HepG2 (cell line): ENCODE results near the gene MSI2. TPM values are rescaled to one million over a fixed set of nuclear protein-coding genes. Genes with fewer than 3 reads are reported as not detected.
A peak's percentile ranks its signal among the peaks of the same experiment; 100 is the strongest.

Experiments used
- ATAC-seq: fragments of 200-7000 bp; cut with Tn5 transposase; 3 replicates; pipeline ENCODE4 v1.9.1; 2020; ENCODE audit warnings: mild to moderate bottlenecking, moderate library complexity
- BruUV-seq: library from RNA; stranded (reverse); fragments of 400-500 nt; replicated peaks from 2 replicates; lab custom pipeline; 2021; lab: Mats Ljungman, UMichigan
- CTCF ChIA-PET: fragments of 300-600 bp; formaldehyde crosslinking; extraction: SDS; loops from one replicate; lab custom pipeline; 2021; ENCODE audit warnings: low total read pairs, inconsistent platforms, low intra/inter-chr PET ratio; lab: Yijun Ruan, JAX
- POLR2A ChIA-PET: fragments of 350-600 bp; sonication (Branson Sonifier 250); formaldehyde crosslinking; loops from one replicate; lab custom pipeline; 2020; ENCODE audit warnings: antibody characterized with exemption, inconsistent platforms; lab: Yijun Ruan, JAX
- DNase-seq: peaks from one replicate; pipeline ENCODE4 v3.0.0-alpha.2; 2015; ENCODE audit warnings: low spot score
- FAIRE-seq: peaks from 3 replicates; lab custom pipeline; 2011; peaks lifted over from hg19 to GRCh38; lab: Jason Lieb, UNC
- H2AFZ ChIP-seq: one replicate; pipeline ENCODE4 v1.6.1; 2011; ENCODE audit warnings: low read length, inconsistent platforms
- H3K27ac ChIP-seq: fragments of 300-600 bp; 3 replicates; pipeline ENCODE4 v1.8.0; 2011; ENCODE audit warnings: mixed run types, mild to moderate bottlenecking, mixed read lengths, low read length, inconsistent platforms; ENCODE audit not compliant: insufficient read depth; ENCODE audit errors: extremely low read length
- H3K27me3 ChIP-seq, 2 experiments: fragments of 200-600 bp in 1 of 2; 2 replicates in 1 of 2; 3 replicates in 1 of 2; pipeline versions ENCODE4 v1.6.0 to v1.8.0; 2011; ENCODE audit warnings: low read length in 2 of 2, mild to moderate bottlenecking in 2 of 2, moderate library complexity in 2 of 2, inconsistent platforms in 1 of 2; ENCODE audit not compliant: insufficient read depth in 2 of 2, control insufficient read depth in 1 of 2
- H3K36me3 ChIP-seq, 2 experiments: fragments of 200-600 bp in 1 of 2; replicated peaks in 1 of 2; 2 replicates in 1 of 2; 3 replicates in 1 of 2; pipeline versions ENCODE4 v1.5.1 to v1.8.0; 2011; ENCODE audit warnings: low read length in 2 of 2, inconsistent platforms in 1 of 2; ENCODE audit not compliant: insufficient read depth in 2 of 2, control insufficient read depth in 1 of 2
- H3K4me1 ChIP-seq: 2 replicates; pipeline ENCODE4 v1.5.1; 2012; ENCODE audit warnings: low read length, inconsistent platforms; ENCODE audit not compliant: insufficient read depth
- H3K4me2 ChIP-seq: 2 replicates; pipeline ENCODE4 v1.6.0; 2011; ENCODE audit warnings: low read depth, low read length, inconsistent platforms
- H3K4me3 ChIP-seq, 3 experiments: fragments of 200-600 bp in 1 of 3; sonication (generic), shearing (Covaris generic) in 1 of 3; replicated peaks in 1 of 3; 2 replicates each; pipeline ENCODE4 v1.5.1; 2011 to 2016; ENCODE audit warnings: low read length in 3 of 3, inconsistent platforms in 2 of 3, low read depth in 2 of 3, mild to moderate bottlenecking in 2 of 3, control low read depth in 1 of 3, mixed read lengths in 1 of 3; ENCODE audit not compliant: insufficient read depth in 1 of 3
- H3K79me2 ChIP-seq: one replicate; pipeline ENCODE4 v1.6.1; 2011; ENCODE audit warnings: low read length, inconsistent platforms; ENCODE audit not compliant: insufficient read depth
- H3K9ac ChIP-seq: 2 replicates; pipeline ENCODE4 v1.6.0; 2011; ENCODE audit warnings: mild to moderate bottlenecking, low read depth, low read length, inconsistent platforms; ENCODE audit not compliant: insufficient read depth
- H3K9me3 ChIP-seq: 2 replicates; pipeline ENCODE4 v1.5.1; 2012; ENCODE audit warnings: mild to moderate bottlenecking, low read length
- H4K20me1 ChIP-seq: 2 replicates; pipeline ENCODE4 v1.6.0; 2011; ENCODE audit warnings: inconsistent platforms, mild to moderate bottlenecking, low read length, moderate library complexity; ENCODE audit not compliant: insufficient read depth
- ATF3 ChIP-seq: sonication (generic); formaldehyde crosslinking; IDR thresholded peaks from 2 replicates; pipeline ENCODE4 v1.4.0; 2020; ENCODE audit warnings: missing genetic modification reagents
- E2F5 ChIP-seq: sonication (generic); formaldehyde crosslinking; conservative IDR thresholded peaks from 2 replicates; pipeline ENCODE4 v1.4.0; 2020; ENCODE audit warnings: missing genetic modification reagents
- PHF5A ChIP-seq: IDR thresholded peaks from one replicate; pipeline ENCODE4 v1.6.1; 2018; ENCODE audit warnings: low read depth, missing genetic modification reagents; ENCODE audit not compliant: unreplicated experiment
- RBM22 ChIP-seq: fragments of 200-400 bp; formaldehyde crosslinking; optimal IDR thresholded peaks from 2 replicates; pipeline ENCODE3; 2017; ENCODE audit warnings: mild to moderate bottlenecking, low read length, moderate library complexity
- TAF15 ChIP-seq: fragments of 200-400 bp; formaldehyde crosslinking; IDR thresholded peaks from one replicate; pipeline ENCODE4 v1.6.1; 2018; ENCODE audit warnings: mild to moderate bottlenecking, low read depth, low read length; ENCODE audit not compliant: poor library complexity, severe bottlenecking
- THAP9 ChIP-seq: sonication (generic); formaldehyde crosslinking; IDR thresholded peaks from 2 replicates; pipeline ENCODE4; 2020; ENCODE audit warnings: missing genetic modification reagents, mild to moderate bottlenecking, borderline replicate concordance
- ZNF143 ChIP-seq: sonication (generic); formaldehyde crosslinking; IDR thresholded peaks from 2 replicates; pipeline ENCODE4 v1.4.0; 2020; ENCODE audit warnings: missing genetic modification reagents
- WGBS: methylation state at CpG from one replicate; pipeline ENCODE4 v1.1.6; 2017; ENCODE audit warnings: low lambda C conversion rate; 5-methylcytosine and 5-hydroxymethylcytosine counted together
- in situ Hi-C: cut with HindIII; loops from 2 replicates; pipeline ENCODE4 v1.10.0; 2017; ENCODE audit warnings: low pct_unique_long_range_greater_than_20kb; ENCODE audit not compliant: extremely low pct_ligation_motif_present
- intact Hi-C: fragments of 100-400 bp; cut with micrococcal nuclease; formaldehyde crosslinking; loops from one replicate; pipeline ENCODE4 v1.10.0; 2022; ENCODE audit not compliant: unreplicated experiment
- polyA plus RNA-seq, 8 experiments: library from polyadenylated mRNA; depleted of rRNA in 3 of 8; stranded (reverse) in 7 of 8; unstranded in 1 of 8; fragments of >200 nt; fragmentation: Illumina TruSeq in 4 of 8; extraction: Trizol in 4 of 8; gene quantifications; 2 replicates each; pipeline versions ENCODE4 v1.2.1 to v1.2.3, GENCODE V29; 2011 to 2016; ENCODE audit warnings: low read depth in 4 of 8, missing spikeins in 1 of 8, mixed read lengths in 1 of 8; ENCODE audit not compliant: insufficient read depth in 1 of 8
- total RNA-seq, 5 experiments: library from RNA; depleted of rRNA; stranded (reverse); fragments of >200 nt; fragmentation: Illumina TruSeq; extraction: Trizol; gene quantifications; 2 replicates each; pipeline ENCODE4 v1.2.3, GENCODE V29; 2016; ENCODE audit warnings: low read depth in 1 of 5

The MSI2 gene
- total and polyA plus RNA-seq, 2 of the 13 experiments (the other 11 are each of a cell fraction or from before 2014, with no cell fraction given): 77.5 to 78.4 TPM

GRCh38 chr17:57544834-57545463 lies 288.6 kb downstream of the MSI2 start:
- H3K36me3 ChIP-seq: peaks cover 2 to 3% of the 10 kb centered on the region in 2 experiments; a peak in 3 of 5 replicates
- H3K9me3 ChIP-seq: no peaks in the 10 kb centered on the region
- BruUV-seq: TSS peak; percentile 7
- no peak overlapping the region for H3K4me3 ChIP-seq
- FAIRE-seq (no peak), DNase-seq (no peak), ATAC-seq (no peak)
- no peaks in the 10 kb centered on the region for H4K20me1 ChIP-seq
- ChIA-PET CTCF (no interaction called here), POLR2A (no interaction called here)
- peaks cover 84% of the 10 kb centered on the region for H3K4me1 ChIP-seq
- 92% methylated on average over 7 of the region's 7 CpGs for WGBS
- no peak overlapping the region for H3K9ac ChIP-seq
- peaks cover 7% of the 10 kb centered on the region for H3K79me2 ChIP-seq
- in situ Hi-C loops (no loop called here), intact Hi-C loops (no loop called here)
- H3K27me3 ChIP-seq: no peaks in the 10 kb centered on the region
- TF ChIP-seq E2F5 (no peak), RBM22 (no peak), THAP9 (CRISPR knock-in tag) (no peak), ATF3 (CRISPR knock-in tag) (no peak), PHF5A (CRISPR knock-in tag) (no peak), TAF15 (no peak), ZNF143 (CRISPR knock-in tag) (no peak)
- H3K27ac ChIP-seq: no peak overlapping the region
- H3K4me2 ChIP-seq: no peak overlapping the region
- H2AFZ ChIP-seq: no peak overlapping the region
